ENCODE data around the gene TGIF2. TPM values are rescaled to one million over a fixed set of nuclear protein-coding genes. Genes with fewer than 3 reads are reported as not detected.
"Not testable (repeated sequence)": the region's sequence is repeated elsewhere in the genome, so short reads cannot be mapped to it uniquely, and the experiment has no call there.

The TGIF2 gene
- total and polyA plus RNA-seq, 2 of the 8 experiments (the other 6 are each of a cell fraction or from before 2014, with no cell fraction given): 49.7 to 76.7 TPM

GRCh38 chr20:36638876-36639400 lies 65.5 kb downstream of the TGIF2 start:
- H2AK5ac ChIP-seq (ENCODE audit: low read depth, low read length); H3K18ac ChIP-seq (ENCODE audit: extremely low read depth, low read length); H3K4ac ChIP-seq (replicated peaks; ENCODE audit: insufficient read length, low read depth, low read length); H3K4me2 ChIP-seq (ENCODE audit: insufficient read depth in 1 of 2, low read depth in 2 of 2, low read length in 2 of 2); CTCF ChIA-PET (ENCODE audit: partially characterized antibody); H2BK20ac ChIP-seq (ENCODE audit: low read length); H3K56ac ChIP-seq (replicated peaks; ENCODE audit: insufficient read length, low read depth, low read length); H4K91ac ChIP-seq (replicated peaks; ENCODE audit: insufficient read length, low read length); H3K79me2 ChIP-seq (ENCODE audit: control insufficient read depth in 1 of 2, insufficient read depth in 2 of 2, low read length in 2 of 2); H2BK120ac ChIP-seq (replicated peaks; ENCODE audit: low read depth, low read length); H3K14ac ChIP-seq (ENCODE audit: insufficient read length); H3K23ac ChIP-seq (ENCODE audit: insufficient read length); H2BK15ac ChIP-seq (ENCODE audit: low read length); H3K79me1 ChIP-seq (ENCODE audit: low read depth, low read length); H3K27me3 ChIP-seq (replicated peaks in 1 of 4; ENCODE audit: control insufficient read depth in 3 of 4, extremely low read depth in 1 of 4, insufficient read depth in 3 of 4, low read length in 3 of 4); H2BK12ac ChIP-seq (ENCODE audit: low read depth, low read length); H3K27ac ChIP-seq (ENCODE audit: low read depth, low read length); H3K9ac ChIP-seq (replicated peaks in 1 of 4; ENCODE audit: extremely low read depth in 1 of 4, low read depth in 3 of 4, low read length in 3 of 4); H3K9me3 ChIP-seq (ENCODE audit: insufficient read depth in 2 of 2, low read depth in 1 of 2, low read length in 1 of 2); H3K4me3 ChIP-seq (ENCODE audit: extremely low read depth in 1 of 4, insufficient read depth in 2 of 4, low read depth in 3 of 4, low read length in 4 of 4); H2AFZ ChIP-seq (ENCODE audit: low read length); POLR2A ChIA-PET (ENCODE audit: partially characterized antibody); H3K4me1 ChIP-seq (replicated peaks in 1 of 4; ENCODE audit: control insufficient read depth in 3 of 4, insufficient read depth in 4 of 4, low read length in 3 of 4); FAIRE-seq; H4K8ac ChIP-seq (ENCODE audit: extremely low read depth, insufficient read depth, low read length); H3K36me3 ChIP-seq (ENCODE audit: control insufficient read depth in 2 of 4, insufficient read depth in 4 of 4, low read length in 3 of 4); DNase-seq (ENCODE audit: low read depth in 1 of 2, low spot score in 2 of 2); H2BK5ac ChIP-seq (ENCODE audit: low read depth, low read length); H4K5ac ChIP-seq (ENCODE audit: insufficient read length, low read depth, low read length); H3K23me2 ChIP-seq (ENCODE audit: low read depth, low read length); H4K20me1 ChIP-seq (replicated peaks in 1 of 2; ENCODE audit: control insufficient read depth in 1 of 2, insufficient read depth in 2 of 2, low read length in 2 of 2): not testable (repeated sequence)
- WGBS, 2 experiments (ENCODE audit: extremely low coverage in 1 of 2, insufficient coverage in 1 of 2, insufficient read length in 1 of 2, insufficient replicate concordance in 2 of 2, low coverage in 1 of 2, low lambda C conversion rate in 2 of 2, missing lambda C conversion rate in 1 of 2): 93% methylated on average over 12 of the region's 12 CpGs; no CpG with 5 or more reads in 1 of the 2 experiments
